ENCODE measurements around the gene ZNF76.

Gene ZNF76

GRCh38 chr6:35230950-35231349 is 28.6 kb upstream of the ZNF76 start:
- TF ChIP-seq MAX (IDR thresholded peaks at IDR 0.05) (no peak), YY1 (IDR thresholded peaks at IDR 0.05; ENCODE audit: low read depth) (no peak), CREB1 (IDR thresholded peaks at IDR 0.05; ENCODE audit: low read depth) (no peak), EGR1 (IDR thresholded peaks at IDR 0.05) (no peak)

- no peak for TF ChIP-seq ZBTB7A (IDR thresholded peaks at IDR 0.05; ENCODE audit: low read depth)
- no peak for TF ChIP-seq TCF12 (IDR thresholded peaks at IDR 0.05; ENCODE audit: low read depth)
- no peak for TF ChIP-seq EGR1 (IDR thresholded peaks at IDR 0.05)
- no peak for TF ChIP-seq TEAD4 (IDR thresholded peaks at IDR 0.05)
- TF ChIP-seq TAF1 (IDR thresholded peaks at IDR 0.05; ENCODE audit: low read depth), result no peak
- no peak for TF ChIP-seq EP300 (IDR thresholded peaks at IDR 0.05; ENCODE audit: borderline replicate concordance)
- no peak for TF ChIP-seq RAD21 (IDR thresholded peaks at IDR 0.05; ENCODE audit: low read depth)
- no peak for TF ChIP-seq NFIC (IDR thresholded peaks at IDR 0.05)
- TF ChIP-seq MAX (IDR thresholded peaks at IDR 0.05), result no peak
- no peak for TF ChIP-seq YY1 (IDR thresholded peaks at IDR 0.05; ENCODE audit: low read depth)
- no peak for TF ChIP-seq FOXM1 (IDR thresholded peaks at IDR 0.05; ENCODE audit: borderline replicate concordance, low read depth)
- no peak for TF ChIP-seq USF1 (IDR thresholded peaks at IDR 0.05)
- TF ChIP-seq REST (IDR thresholded peaks at IDR 0.05; ENCODE audit: low read depth), result no peak
- no peak for TF ChIP-seq CEBPB (IDR thresholded peaks at IDR 0.05)
- TF ChIP-seq CREB1 (IDR thresholded peaks at IDR 0.05; ENCODE audit: low read depth), result no peak
Observed at GRCh38 chr6:35231563-35231962, 28.0 kb upstream of the ZNF76 start.

GRCh38 chr6:35234901-35235300 is 24.6 kb upstream of the ZNF76 start:
- TF ChIP-seq REST (IDR thresholded peaks at IDR 0.05; ENCODE audit: low read depth), result no peak

GRCh38 chr6:35236223-35236622 is 23.3 kb upstream of the ZNF76 start:
- TF ChIP-seq EGR1 (IDR thresholded peaks at IDR 0.05) (no peak), FOXM1 (IDR thresholded peaks at IDR 0.05; ENCODE audit: borderline replicate concordance, low read depth) (no peak), RAD21 (IDR thresholded peaks at IDR 0.05; ENCODE audit: low read depth) (no peak), EP300 (IDR thresholded peaks at IDR 0.05; ENCODE audit: borderline replicate concordance) (no peak), ZBTB7A (IDR thresholded peaks at IDR 0.05; ENCODE audit: low read depth) (no peak), TAF1 (IDR thresholded peaks at IDR 0.05; ENCODE audit: low read depth) (no peak)

GRCh38 chr6:35237476-35237875 is 22.1 kb upstream of the ZNF76 start:
- no peak for TF ChIP-seq TEAD4 (IDR thresholded peaks at IDR 0.05)
- TF ChIP-seq ZBTB7A (IDR thresholded peaks at IDR 0.05; ENCODE audit: low read depth), result no peak
- no peak for TF ChIP-seq NFIC (IDR thresholded peaks at IDR 0.05)
- TF ChIP-seq MAX (IDR thresholded peaks at IDR 0.05), result no peak

GRCh38 chr6:35238843-35239289 is 20.7 kb upstream of the ZNF76 start:
- TF ChIP-seq CREB1 (IDR thresholded peaks at IDR 0.05; ENCODE audit: low read depth) (no peak), EGR1 (IDR thresholded peaks at IDR 0.05) (no peak), REST (IDR thresholded peaks at IDR 0.05; ENCODE audit: low read depth) (no peak), USF1 (IDR thresholded peaks at IDR 0.05) (no peak), RAD21 (IDR thresholded peaks at IDR 0.05; ENCODE audit: low read depth) (no peak), MAX (IDR thresholded peaks at IDR 0.05) (no peak), YY1 (IDR thresholded peaks at IDR 0.05; ENCODE audit: low read depth) (no peak), EP300 (IDR thresholded peaks at IDR 0.05; ENCODE audit: borderline replicate concordance) (no peak), TCF12 (IDR thresholded peaks at IDR 0.05; ENCODE audit: low read depth) (no peak), FOXM1 (IDR thresholded peaks at IDR 0.05; ENCODE audit: borderline replicate concordance, low read depth) (no peak), ZBTB7A (IDR thresholded peaks at IDR 0.05; ENCODE audit: low read depth) (no peak), TAF1 (IDR thresholded peaks at IDR 0.05; ENCODE audit: low read depth) (no peak)
